ENCODE measurements around the gene DHRS4.
"Not testable (repeated sequence)": the region's sequence is repeated elsewhere in the genome, so short reads cannot be mapped to it uniquely, and the experiment has no call there.

DHRS4 gene

DNA sequence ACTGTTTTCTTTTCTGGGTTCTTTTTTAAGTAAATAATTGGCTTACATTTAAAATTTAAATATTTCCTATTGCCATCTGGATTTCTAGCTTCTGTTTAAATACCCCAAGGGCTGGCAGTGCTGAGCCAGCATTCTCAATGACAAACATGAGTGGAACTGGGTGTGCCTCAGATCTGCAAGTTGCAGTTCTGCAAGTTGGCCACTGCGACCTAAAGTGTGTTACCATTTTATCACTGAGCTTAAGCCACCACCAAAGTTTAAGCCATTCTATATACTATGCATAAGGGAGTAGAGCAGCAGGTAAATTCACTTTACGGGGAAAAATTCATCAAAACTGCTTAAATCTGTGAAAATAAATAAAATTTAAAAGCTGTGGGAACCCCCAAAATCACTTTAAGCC, 23.6 kb downstream of the DHRS4 start:
- DNase-seq (ENCODE audit: extremely low read depth, insufficient read length); H3K36me3 ChIP-seq (ENCODE audit: control insufficient read depth, insufficient read depth, low read length); H3K27me3 ChIP-seq (replicated peaks; ENCODE audit: control insufficient read depth, insufficient read depth, low read length); H3K4me3 ChIP-seq (replicated peaks; ENCODE audit: low read depth, low read length): not testable (repeated sequence)

DNA sequence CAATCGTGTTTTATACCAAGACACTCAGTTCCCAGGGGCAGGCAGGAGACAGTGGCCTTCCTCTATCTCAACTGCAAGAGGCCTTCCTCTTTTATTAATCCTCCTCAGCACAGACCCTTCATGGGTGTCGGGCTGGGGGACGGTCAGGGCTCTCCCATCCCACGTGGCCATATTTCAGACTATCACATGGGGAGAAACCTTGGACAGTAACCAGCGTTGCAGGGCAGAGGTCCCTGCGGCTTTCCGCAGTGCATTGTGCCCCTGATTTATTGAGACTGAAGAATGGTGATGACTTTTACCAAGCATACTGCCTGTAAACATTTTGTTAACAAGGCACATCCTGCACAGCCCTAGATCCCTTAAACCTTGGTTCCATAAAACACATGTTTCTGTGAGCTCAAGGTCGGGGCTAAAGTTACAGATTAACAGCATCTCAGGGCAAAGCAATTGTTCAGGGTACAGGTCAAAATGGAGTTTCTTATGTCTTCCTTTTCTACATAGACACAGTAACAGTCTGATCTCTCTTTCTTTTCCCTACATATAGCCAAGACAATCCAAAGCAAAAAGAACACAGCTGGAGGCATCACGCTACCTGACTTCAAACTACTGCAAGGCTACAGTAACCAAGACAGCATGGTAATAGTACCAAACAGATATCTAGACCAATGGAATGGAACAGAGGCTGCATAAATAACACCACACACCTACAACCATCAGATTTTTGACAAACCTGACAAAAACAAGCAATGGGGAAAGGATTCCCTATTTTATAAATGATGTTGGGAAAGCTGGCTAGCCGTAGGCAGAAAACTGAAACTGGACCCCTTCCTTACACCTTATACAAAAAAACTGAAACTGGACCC, 28.6 kb downstream of the DHRS4 start:
- not testable (repeated sequence) for H3K4me3 ChIP-seq (replicated peaks; ENCODE audit: low read depth, low read length); DNase-seq (ENCODE audit: extremely low read depth, insufficient read length); H3K36me3 ChIP-seq (ENCODE audit: control insufficient read depth, insufficient read depth, low read length); H3K27me3 ChIP-seq (replicated peaks; ENCODE audit: control insufficient read depth, insufficient read depth, low read length)

DNA sequence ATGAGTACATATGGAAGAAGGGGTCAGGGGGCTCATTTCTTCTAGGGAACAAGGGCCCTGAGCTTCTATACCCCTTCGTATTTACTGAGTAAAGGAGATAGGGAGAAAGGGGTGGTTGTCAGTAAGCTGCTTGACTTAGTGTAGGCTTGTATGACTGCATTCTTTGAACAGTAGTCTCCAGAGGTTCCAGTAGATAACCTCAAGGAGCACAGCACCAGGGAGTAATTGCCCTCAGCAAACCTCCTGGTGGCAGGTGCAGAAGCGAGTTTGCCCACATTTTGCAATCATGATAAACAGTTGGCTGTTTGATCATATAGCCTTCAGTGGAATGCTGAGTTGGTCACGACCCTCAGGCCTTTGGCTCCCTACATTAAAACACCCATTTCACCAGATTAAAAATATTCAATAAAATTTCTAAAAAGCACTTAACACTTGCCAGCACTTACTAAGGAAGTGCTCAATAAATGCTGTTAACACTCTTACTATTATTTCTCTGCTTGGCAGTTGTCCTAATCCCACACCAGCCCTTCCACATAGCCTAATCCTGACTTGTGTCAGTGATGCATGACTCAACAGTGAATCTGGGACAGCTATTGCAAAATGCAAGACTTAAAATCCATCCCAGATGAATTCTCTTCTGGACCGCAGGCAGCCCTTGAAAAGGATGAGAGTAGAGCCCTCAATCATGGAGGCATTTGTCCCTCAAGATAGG, 31.5 kb downstream of the DHRS4 start:
- Histone ChIP-seq H3K36me3 (ENCODE audit: control insufficient read depth, insufficient read depth, low read length) (no peaks in the 10 kb centered on the region), H3K4me3 (replicated peaks; ENCODE audit: low read depth, low read length) (no peak overlapping the region), H3K27me3 (replicated peaks; ENCODE audit: control insufficient read depth, insufficient read depth, low read length) (no peaks in the 10 kb centered on the region)
- DNase-seq (ENCODE audit: extremely low read depth, insufficient read length) = no peak
- TF ChIP-seq, protein P1, sequence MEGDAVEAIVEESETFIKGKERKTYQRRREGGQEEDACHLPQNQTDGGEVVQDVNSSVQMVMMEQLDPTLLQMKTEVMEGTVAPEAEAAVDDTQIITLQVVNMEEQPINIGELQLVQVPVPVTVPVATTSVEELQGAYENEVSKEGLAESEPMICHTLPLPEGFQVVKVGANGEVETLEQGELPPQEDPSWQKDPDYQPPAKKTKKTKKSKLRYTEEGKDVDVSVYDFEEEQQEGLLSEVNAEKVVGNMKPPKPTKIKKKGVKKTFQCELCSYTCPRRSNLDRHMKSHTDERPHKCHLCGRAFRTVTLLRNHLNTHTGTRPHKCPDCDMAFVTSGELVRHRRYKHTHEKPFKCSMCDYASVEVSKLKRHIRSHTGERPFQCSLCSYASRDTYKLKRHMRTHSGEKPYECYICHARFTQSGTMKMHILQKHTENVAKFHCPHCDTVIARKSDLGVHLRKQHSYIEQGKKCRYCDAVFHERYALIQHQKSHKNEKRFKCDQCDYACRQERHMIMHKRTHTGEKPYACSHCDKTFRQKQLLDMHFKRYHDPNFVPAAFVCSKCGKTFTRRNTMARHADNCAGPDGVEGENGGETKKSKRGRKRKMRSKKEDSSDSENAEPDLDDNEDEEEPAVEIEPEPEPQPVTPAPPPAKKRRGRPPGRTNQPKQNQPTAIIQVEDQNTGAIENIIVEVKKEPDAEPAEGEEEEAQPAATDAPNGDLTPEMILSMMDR (IDR thresholded peaks at IDR 0.05; ENCODE audit: insufficient read depth, low read length, poor library complexity, severe bottlenecking) = no peak

DNA sequence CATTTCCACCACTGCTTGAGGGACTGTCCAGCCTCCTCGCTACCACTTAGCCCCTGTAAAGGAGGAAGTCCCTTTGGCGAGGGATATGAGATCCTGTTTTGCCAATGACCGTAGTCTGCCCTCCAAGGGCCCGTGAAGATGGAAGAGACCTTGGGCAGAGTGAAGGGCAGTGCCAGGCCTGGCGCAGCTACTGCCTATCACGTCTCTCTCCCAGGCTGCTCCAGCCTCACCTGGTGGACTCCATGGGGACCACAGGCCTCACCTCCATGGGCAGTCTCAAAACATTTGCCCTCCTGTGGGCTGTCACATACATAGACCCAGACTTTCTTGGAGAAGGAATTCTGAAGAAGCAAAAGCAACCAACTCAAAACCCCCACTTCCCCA, 34.6 kb downstream of the DHRS4 start:
- not testable (repeated sequence) for DNase-seq (ENCODE audit: extremely low read depth, insufficient read length); H3K27me3 ChIP-seq (replicated peaks; ENCODE audit: control insufficient read depth, insufficient read depth, low read length); H3K36me3 ChIP-seq (ENCODE audit: control insufficient read depth, insufficient read depth, low read length); H3K4me3 ChIP-seq (replicated peaks; ENCODE audit: low read depth, low read length)

DNA sequence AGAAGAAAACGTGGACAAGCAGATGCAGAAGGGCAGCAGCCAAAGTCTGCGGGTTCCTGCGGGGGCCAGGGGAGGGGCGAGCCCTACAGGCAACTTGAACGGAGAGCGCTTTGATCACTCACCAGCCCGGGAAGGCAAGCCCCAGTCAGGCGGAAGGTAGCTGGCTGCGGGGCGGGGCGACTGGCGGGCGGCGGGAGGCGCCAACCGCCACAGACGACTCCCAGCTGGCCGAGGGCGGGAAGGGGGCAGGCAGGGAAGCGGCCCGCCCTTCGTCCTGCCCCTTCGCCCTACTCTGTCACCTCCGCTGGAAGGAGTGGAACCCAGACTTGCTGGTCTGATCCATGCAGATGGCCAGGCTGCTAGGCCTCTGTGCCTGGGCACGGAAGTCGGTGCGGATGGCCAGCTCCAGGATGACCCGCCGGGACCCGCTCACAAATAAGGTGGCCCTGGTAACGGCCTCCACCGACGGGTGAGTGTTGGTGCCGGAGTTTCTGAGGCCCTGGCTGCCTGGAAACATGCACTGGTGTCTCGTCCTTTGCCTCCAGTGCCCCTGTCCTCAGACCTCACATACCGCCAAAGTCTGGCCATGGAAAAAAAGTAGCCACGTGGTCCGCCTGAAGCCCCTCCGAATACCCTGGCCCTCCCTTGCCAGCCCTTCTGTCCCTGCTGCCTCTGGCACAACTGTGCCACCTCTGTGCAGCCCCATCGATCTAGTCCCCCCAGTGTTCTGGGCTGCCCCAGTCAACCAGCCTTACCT, 35.2 kb downstream of the DHRS4 start, which contains the start of gene DHRS4L2:
DHRS4L2 (plus strand) TSS at position 323 of the 757 bp plus-strand sequence; CDS start at position 342, 19 bp downstream.
- not testable (repeated sequence) for H3K27me3 ChIP-seq (replicated peaks; ENCODE audit: control insufficient read depth, insufficient read depth, low read length); H3K36me3 ChIP-seq (ENCODE audit: control insufficient read depth, insufficient read depth, low read length)
- peak; percentile 77 for DNase-seq (ENCODE audit: extremely low read depth, insufficient read length)
- peak within 1 kb of the TSS; percentile 69 for H3K4me3 ChIP-seq (replicated peaks; ENCODE audit: low read depth, low read length)

DNA sequence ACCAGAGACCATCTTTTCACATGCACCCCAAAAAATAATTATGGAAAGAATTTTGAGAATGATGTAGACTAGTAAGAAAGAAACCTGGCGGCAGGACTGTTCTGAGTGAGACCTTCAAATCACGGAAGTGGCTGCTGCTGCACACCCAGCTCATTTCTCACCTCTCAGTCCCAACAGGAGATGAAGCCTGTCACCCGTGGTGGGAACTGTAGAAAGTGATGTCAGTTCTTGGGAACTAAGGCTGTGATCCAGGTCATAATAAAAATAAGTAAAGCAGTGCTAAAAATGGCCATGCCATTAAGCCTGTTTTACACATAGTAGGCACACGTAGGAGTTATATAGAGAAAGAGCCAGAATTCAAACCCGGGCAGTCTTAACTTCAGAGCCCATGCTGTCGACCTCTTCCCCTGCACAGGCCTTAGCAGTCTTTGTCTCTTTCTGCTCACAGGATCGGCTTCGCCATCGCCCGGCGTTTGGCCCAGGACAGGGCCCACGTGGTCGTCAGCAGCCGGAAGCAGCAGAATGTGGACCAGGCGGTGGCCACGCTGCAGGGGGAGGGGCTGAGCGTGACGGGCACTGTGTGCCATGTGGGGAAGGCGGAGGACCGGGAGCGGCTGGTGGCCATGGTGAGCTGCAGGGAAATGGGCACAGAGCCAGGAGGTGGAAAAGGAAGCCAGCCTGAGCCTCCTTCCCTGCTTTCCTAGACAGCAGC, 36.3 kb downstream of the DHRS4 start:
- H3K27me3 ChIP-seq (replicated peaks; ENCODE audit: control insufficient read depth, insufficient read depth, low read length); H3K36me3 ChIP-seq (ENCODE audit: control insufficient read depth, insufficient read depth, low read length): not testable (repeated sequence)
- peak overlapping the region; percentile 69 for H3K4me3 ChIP-seq (replicated peaks; ENCODE audit: low read depth, low read length)
- peak; percentile 20 for DNase-seq (ENCODE audit: extremely low read depth, insufficient read length)

DNA sequence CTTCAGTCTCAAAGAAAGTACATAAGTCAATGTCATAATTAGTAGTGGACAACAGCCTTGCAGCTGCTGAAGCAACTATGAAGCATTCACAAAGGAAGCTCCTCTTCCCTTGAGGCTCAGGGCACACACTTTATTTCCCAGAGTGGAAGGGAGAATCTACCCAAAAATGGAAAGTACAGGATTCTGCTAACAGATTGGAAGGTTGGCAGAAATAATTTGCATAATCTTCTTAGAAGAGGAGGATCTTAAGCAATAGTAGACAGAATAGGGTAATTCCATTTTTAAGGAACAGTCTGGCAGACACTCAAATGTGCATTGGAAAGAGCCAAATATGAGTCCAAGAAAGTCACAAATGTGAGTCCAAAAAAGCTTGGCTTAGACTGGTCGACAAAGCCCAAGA, 37.4 kb downstream of the DHRS4 start:
- H3K4me3 ChIP-seq (replicated peaks; ENCODE audit: low read depth, low read length); H3K36me3 ChIP-seq (ENCODE audit: control insufficient read depth, insufficient read depth, low read length); DNase-seq (ENCODE audit: extremely low read depth, insufficient read length); H3K27me3 ChIP-seq (replicated peaks; ENCODE audit: control insufficient read depth, insufficient read depth, low read length): not testable (repeated sequence)

DNA sequence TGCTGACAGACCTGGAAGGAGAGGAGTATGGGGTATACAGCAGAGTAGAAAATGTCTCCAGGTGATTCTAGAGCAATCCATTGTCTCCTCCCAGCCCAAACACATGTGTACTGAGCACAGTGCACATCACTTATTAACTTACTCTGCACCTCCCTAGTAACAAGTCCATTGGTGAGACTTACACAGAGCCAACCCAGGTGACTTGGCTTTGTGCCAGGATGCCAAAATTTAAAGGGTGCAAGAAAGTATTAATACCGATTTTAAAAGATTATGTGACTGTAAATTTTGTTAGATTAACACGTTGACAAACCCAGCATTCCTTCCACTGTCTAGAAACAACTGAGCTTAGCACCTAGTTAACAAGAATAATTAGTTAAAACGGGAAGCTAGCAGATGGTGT, 39.5 kb downstream of the DHRS4 start:
- not testable (repeated sequence) for H3K36me3 ChIP-seq (ENCODE audit: control insufficient read depth, insufficient read depth, low read length); H3K27me3 ChIP-seq (replicated peaks; ENCODE audit: control insufficient read depth, insufficient read depth, low read length); DNase-seq (ENCODE audit: extremely low read depth, insufficient read length); H3K4me3 ChIP-seq (replicated peaks; ENCODE audit: low read depth, low read length)

DNA sequence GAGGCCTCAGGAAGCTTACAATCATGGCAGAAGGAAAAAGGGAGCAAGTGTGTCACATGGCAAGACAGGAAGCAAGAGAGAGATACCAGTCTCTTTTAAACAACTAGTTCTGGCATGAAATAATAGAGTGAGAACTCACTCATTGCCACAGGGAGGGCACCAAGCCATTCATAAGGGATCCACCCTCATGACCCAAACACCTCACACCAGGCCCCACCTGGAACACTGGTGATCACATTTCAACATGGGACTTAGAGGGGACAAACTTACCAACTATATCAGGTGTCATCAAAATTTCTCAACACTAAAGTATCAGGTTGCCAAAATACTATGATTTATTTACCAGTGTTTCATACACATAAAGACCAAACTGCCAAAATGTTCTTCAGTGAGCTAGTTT, 42.4 kb downstream of the DHRS4 start:
- not testable (repeated sequence) for H3K27me3 ChIP-seq (replicated peaks; ENCODE audit: control insufficient read depth, insufficient read depth, low read length); H3K36me3 ChIP-seq (ENCODE audit: control insufficient read depth, insufficient read depth, low read length); H3K4me3 ChIP-seq (replicated peaks; ENCODE audit: low read depth, low read length); DNase-seq (ENCODE audit: extremely low read depth, insufficient read length)

DNA sequence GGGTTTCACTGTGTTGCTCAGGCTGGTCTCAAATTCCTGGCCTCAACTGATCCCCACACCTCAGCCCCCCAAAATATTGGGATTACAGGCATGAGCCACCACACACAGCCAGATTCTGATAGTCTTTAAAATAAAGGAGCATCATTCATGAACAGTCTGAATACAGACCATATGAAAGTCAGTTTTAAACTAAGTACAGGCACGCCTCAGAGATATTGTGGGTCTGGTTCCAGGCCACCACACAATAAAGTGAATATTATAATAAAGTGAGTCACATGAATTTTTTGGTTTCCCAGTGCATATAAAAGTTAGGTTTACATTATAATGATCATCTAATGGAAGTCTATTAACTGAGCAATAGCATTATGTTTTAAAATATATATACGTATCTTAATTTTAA, 43.3 kb downstream of the DHRS4 start:
- not testable (repeated sequence) for H3K27me3 ChIP-seq (replicated peaks; ENCODE audit: control insufficient read depth, insufficient read depth, low read length); H3K36me3 ChIP-seq (ENCODE audit: control insufficient read depth, insufficient read depth, low read length); H3K4me3 ChIP-seq (replicated peaks; ENCODE audit: low read depth, low read length); DNase-seq (ENCODE audit: extremely low read depth, insufficient read length)

DNA sequence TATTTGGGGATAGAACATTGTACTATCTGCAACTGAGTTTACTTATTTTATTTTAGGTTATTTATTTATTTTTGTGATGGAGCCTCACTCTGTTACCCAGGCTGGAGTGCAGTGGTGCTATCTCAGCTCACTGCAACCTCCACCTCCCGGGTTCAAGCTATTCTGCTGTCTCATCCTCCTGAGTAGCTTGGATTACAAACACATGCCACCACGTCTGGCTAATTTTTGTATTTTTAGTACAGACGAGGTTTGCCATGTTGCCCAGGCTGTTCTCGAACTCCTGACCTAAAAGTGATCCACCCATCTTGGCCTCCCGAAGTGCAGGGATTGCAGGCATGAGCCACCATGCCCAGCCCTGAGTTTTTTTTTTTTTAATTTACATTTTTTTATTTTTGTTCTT, 46.1 kb downstream of the DHRS4 start:
- H3K36me3 ChIP-seq (ENCODE audit: control insufficient read depth, insufficient read depth, low read length); H3K4me3 ChIP-seq (replicated peaks; ENCODE audit: low read depth, low read length); DNase-seq (ENCODE audit: extremely low read depth, insufficient read length); H3K27me3 ChIP-seq (replicated peaks; ENCODE audit: control insufficient read depth, insufficient read depth, low read length): not testable (repeated sequence)

DNA sequence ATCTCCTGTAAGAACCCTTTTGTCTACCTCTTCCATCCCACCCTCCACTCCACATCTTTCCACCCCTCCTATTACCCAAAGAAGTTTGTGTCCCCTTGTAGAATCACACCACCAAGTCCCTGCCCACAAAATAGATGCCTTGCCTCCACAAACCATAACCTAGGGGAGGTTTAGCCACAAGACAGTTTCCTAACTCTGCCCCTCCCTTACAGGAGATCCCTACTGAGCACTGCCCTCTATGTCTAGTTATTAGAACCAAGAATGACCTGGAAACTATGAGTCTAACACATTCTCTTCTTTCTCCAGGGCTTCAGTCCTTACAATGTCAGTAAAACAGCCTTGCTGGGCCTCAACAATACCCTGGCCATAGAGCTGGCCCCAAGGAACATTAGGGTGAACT, 47.5 kb downstream of the DHRS4 start:
- DNase-seq (ENCODE audit: extremely low read depth, insufficient read length); H3K27me3 ChIP-seq (replicated peaks; ENCODE audit: control insufficient read depth, insufficient read depth, low read length); H3K36me3 ChIP-seq (ENCODE audit: control insufficient read depth, insufficient read depth, low read length); H3K4me3 ChIP-seq (replicated peaks; ENCODE audit: low read depth, low read length): not testable (repeated sequence)

Data from GM06990 (cell line).